Ovary (tissue), 9 donors: Measurements from ENCODE around the gene KCNN3. TPM values are rescaled to one million over a fixed set of nuclear protein-coding genes. Genes with fewer than 3 reads are reported as not detected.
A peak's percentile ranks its signal among the peaks of the same experiment; 100 is the strongest.

Experiments used
- DNase-seq, 5 donors: peaks; one replicate each; pipeline ENCODE4 v3.0.0-alpha.2; 2019 to 2020
- H3K27ac ChIP-seq, 2 donors: fragments of 200-600 bp; one replicate each; pipeline versions ENCODE4 v1.5.1 to v1.8.0; 2019 to 2022
- H3K27me3 ChIP-seq: fragments of 200-600 bp; one replicate; pipeline ENCODE4 v1.8.0; 2022
- H3K36me3 ChIP-seq: fragments of 200-600 bp; sonication (generic); one replicate; pipeline ENCODE4 v1.5.1; 2019
- H3K4me1 ChIP-seq: one replicate; pipeline ENCODE4 v1.8.1; 2013; ENCODE audit warnings: mild to moderate bottlenecking, moderate library complexity; ENCODE audit not compliant: insufficient read depth
- H3K4me3 ChIP-seq: fragments of 200-600 bp; sonication (generic); one replicate; pipeline ENCODE4 v1.5.1; 2017
- H3K9me3 ChIP-seq, 2 donors: fragments of 200-600 bp in 1 of 2; sonication (generic) in 1 of 2; one replicate each; pipeline versions ENCODE4 v1.5.1 to v1.8.1; 2013 to 2019; ENCODE audit warnings: mild to moderate bottlenecking in 1 of 2, moderate library complexity in 1 of 2
- EP300 ChIP-seq: sonication (generic); formaldehyde crosslinking; IDR thresholded peaks from one replicate; pipeline ENCODE4 v1.6.1; 2017; ENCODE audit warnings: antibody characterized with exemption
- POLR2A ChIP-seq: fragments of 450-650 bp; IDR thresholded peaks from one replicate; pipeline ENCODE4 v1.6.1; 2017; ENCODE audit warnings: antibody characterized with exemption, mild to moderate bottlenecking, moderate library complexity
- WGBS, 3 donors: extraction: QIAGEN DNeasy Blood & Tissue Kit in 1 of 3; methylation state at CpG; one replicate each; pipeline versions ENCODE4 v1.1.5 to v1.1.7; 2013 to 2017; 5-methylcytosine and 5-hydroxymethylcytosine counted together
- intact Hi-C, 4 donors: fragments of 100-400 bp; cut with DNase I; formaldehyde crosslinking; loops; one replicate each; pipeline versions ENCODE4 v1.11.0 to v1.15.1; 2022 to 2023
- polyA plus RNA-seq, 2 donors: library from polyadenylated mRNA; stranded (reverse); fragments of 200-250 nt in 1 of 2; fragments of 350-450 nt in 1 of 2; fragmentation: Illumina TruSeq in 1 of 2; extraction: RNeasy Lipid Tissue Mini Kit (QIAGEN cat#74804) in 1 of 2; gene quantifications; one replicate each; pipeline ENCODE4 v1.2.3, GENCODE V29; 2013 to 2014
- total RNA-seq, 7 donors: library from RNA; depleted of rRNA in 2 of 7; stranded (reverse); fragments of >200 nt in 2 of 7; fragmentation: NEBNext Ultra II Directional in 3 of 7; extraction: Animal tissue kit (Norgen Biotek cat#: 25700) in 3 of 7; gene quantifications; one replicate each; pipeline versions ENCODE4 v1.1.0 to v1.2.4, GENCODE V29; 2016 to 2023
- TF ChIP-seq, protein P1 (sequence below), 3 donors: fragments of 450-650 bp in 2 of 3; fragments of 200-600 bp in 1 of 3; IDR thresholded peaks; one replicate each; pipeline versions ENCODE4 v1.5.1 to v1.8.0; 2016 to 2022; ENCODE audit warnings: antibody characterized with exemption in 3 of 3, mild to moderate bottlenecking in 1 of 3
- donor health status: DM: no; HTN: no; CAD: no; lungs with moderate emphysema.
- donor health status: DM: no; HTN: no; CAD: no.
- donor health status: Bipolar disorder and iron deficiency.
- donor health status: DM: yes; HTN: yes; CAD: no.
- donor health status: DM: no; HTN: no; CAD: no.
- donor health status: DM: yes; HTN: yes; CAD: no.

Gene KCNN3
- total and polyA plus RNA-seq, 9 donors, result 0.71 to 6.1 (median 1.7) TPM

DNA sequence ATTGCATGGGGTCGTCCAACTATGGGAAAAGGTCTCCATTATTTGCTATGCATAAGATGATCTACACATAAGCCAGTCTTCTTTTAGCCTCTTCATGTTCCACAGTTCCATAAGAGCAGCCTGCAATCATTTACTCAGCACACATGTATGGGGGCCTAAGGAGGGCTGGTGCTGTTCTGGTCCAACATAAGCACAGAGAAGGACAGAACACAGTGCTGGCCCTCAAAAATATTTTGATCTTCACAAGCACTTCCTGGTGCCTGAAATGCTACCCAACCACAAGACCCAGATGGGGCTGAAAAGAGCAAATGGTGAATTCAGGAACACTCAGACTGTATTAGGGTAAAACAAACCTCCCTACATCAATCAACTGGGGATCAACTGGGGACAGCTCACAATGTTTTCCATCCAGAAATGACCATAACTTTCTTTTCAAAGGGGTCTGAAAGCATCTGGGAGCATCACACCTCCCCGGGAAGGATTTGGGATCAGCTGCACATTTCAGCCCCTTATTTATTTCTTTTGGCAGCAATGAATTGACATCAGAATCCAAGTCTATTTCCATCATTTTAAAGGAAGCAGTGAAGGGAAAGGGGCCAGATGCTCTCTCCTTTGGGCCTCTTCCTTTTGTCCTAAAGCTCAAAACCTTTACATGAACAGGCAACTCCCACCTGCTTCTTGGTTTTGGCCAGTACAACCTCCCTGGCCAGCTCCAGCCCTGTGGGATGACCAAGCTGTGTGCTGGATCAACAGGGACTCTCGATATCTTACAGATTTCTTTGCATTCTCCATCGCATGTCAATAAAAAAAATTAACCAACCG, 45.7 kb downstream of the KCNN3 start:
- no peak for TF ChIP-seq POLR2A
- TF ChIP-seq, protein P1, sequence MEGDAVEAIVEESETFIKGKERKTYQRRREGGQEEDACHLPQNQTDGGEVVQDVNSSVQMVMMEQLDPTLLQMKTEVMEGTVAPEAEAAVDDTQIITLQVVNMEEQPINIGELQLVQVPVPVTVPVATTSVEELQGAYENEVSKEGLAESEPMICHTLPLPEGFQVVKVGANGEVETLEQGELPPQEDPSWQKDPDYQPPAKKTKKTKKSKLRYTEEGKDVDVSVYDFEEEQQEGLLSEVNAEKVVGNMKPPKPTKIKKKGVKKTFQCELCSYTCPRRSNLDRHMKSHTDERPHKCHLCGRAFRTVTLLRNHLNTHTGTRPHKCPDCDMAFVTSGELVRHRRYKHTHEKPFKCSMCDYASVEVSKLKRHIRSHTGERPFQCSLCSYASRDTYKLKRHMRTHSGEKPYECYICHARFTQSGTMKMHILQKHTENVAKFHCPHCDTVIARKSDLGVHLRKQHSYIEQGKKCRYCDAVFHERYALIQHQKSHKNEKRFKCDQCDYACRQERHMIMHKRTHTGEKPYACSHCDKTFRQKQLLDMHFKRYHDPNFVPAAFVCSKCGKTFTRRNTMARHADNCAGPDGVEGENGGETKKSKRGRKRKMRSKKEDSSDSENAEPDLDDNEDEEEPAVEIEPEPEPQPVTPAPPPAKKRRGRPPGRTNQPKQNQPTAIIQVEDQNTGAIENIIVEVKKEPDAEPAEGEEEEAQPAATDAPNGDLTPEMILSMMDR (IDR thresholded peaks at IDR 0.05), result no peak
- no peak for TF ChIP-seq EP300
- intact Hi-C loops, result no loop called here
- Histone ChIP-seq H3K4me1 (no peaks in the 10 kb centered on the region), H3K27me3 (no peaks in the 10 kb centered on the region), H3K9me3 (no peaks in the 10 kb centered on the region), H3K36me3 (no peaks in the 10 kb centered on the region), H3K4me3 (no peak overlapping the region), H3K27ac (no peak overlapping the region)
- 69 to 86% (median 78%) methylated on average over 5 of the region's 5 CpGs for WGBS, 3 donors
- no peak for DNase-seq

DNA sequence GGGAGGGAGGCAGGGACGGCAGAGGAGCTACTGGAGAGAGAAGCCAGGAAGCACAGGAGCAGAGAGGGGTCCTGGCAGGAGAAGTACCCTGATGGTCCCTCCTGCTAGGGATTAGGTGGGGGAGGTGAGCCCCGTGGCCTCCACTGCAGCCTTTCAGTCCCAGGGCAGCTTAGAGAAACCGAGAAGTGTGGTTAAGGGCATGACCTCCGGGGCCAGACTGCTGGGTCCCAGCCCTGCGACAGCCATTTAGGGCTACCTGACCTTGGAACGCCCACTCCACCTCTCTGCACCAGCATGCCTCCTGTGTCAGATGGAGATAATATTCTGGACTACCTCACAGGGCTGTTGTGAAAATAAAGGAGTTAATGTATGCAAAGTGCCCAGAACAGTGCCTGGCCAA, 47.4 kb downstream of the KCNN3 start:
- Histone ChIP-seq H3K4me1 (no peaks in the 10 kb centered on the region), H3K36me3 (no peaks in the 10 kb centered on the region), H3K27me3 (no peaks in the 10 kb centered on the region), H3K4me3 (no peak overlapping the region), H3K9me3 (no peaks in the 10 kb centered on the region), H3K27ac (no peak overlapping the region)
- no peak for DNase-seq
- TF ChIP-seq EP300 (no peak), POLR2A (no peak)
- TF ChIP-seq, protein P1 (IDR thresholded peaks at IDR 0.05), result no peak
- 48 to 59% (median 54%) methylated on average over 6 of the region's 6 CpGs for WGBS, 3 donors
- intact Hi-C loops, result no loop called here

DNA sequence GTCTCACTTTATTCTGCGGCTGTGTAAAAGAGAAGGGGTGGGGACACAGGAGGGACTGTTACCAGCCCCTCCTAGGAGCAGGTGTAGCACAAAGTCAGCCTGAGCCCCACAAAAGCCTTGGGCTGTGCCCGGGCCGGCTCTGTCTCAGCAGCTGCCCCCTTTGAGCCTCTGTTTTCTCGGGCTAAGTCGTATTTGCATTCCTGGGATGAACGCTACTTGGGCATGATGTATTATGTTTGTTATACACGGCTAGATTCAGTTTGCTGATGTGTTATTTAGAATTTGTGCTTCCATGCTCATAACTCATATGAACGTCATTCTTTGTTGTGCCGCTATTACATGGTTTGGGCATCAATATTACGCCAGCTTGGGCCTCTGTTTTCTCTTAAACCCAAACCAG, 47.8 kb downstream of the KCNN3 start:
- Histone ChIP-seq H3K36me3 (no peaks in the 10 kb centered on the region), H3K27me3 (no peaks in the 10 kb centered on the region), H3K4me3 (no peak overlapping the region), H3K4me1 (no peaks in the 10 kb centered on the region), H3K27ac (no peak overlapping the region), H3K9me3 (no peaks in the 10 kb centered on the region)
- intact Hi-C loops, result no loop called here
- 42 to 52% (median 47%) methylated on average over 10 of the region's 10 CpGs for WGBS, 3 donors
- TF ChIP-seq EP300, result no peak
- TF ChIP-seq, protein P1 (IDR thresholded peaks at IDR 0.05), result no peak
- TF ChIP-seq POLR2A, result no peak
- DNase-seq, result no peak

DNA sequence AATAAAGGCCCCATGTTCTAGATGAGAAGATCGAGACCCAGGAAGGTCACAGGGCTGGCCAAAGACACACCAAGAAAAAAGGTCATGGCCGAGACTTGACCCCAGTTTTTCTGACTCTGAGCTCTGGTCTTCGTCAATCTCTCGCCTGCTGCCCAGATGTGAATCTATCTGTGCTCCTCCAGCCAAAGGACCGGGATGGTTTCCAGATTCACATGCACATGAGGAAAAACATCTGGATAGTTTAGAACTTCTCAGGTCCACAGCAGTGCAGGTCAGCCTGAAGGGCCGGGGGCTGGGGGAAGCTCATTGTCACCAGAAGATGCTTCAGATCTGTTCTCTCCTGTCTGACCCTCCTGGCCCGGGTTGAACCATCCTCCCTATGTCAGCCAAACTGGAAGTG, 49.0 kb downstream of the KCNN3 start:
- TF ChIP-seq EP300 (no peak), POLR2A (no peak)
- TF ChIP-seq, protein P1 (IDR thresholded peaks at IDR 0.05), result no peak
- Histone ChIP-seq H3K27ac (no peak overlapping the region), H3K36me3 (no peaks in the 10 kb centered on the region), H3K4me1 (no peaks in the 10 kb centered on the region), H3K9me3 (no peaks in the 10 kb centered on the region), H3K27me3 (no peaks in the 10 kb centered on the region), H3K4me3 (no peak overlapping the region)
- WGBS, 3 donors, result 37 to 44% (median 41%) methylated on average over 7 of the region's 7 CpGs
- intact Hi-C loops, result no loop called here
- DNase-seq, result peak in 1 of 5 donors; percentile 27
